OCI-LY1 (cell line): ENCODE data around the gene PA2G4.
A peak's percentile ranks its signal among the peaks of the same experiment; 100 is the strongest.

Experiments used
- H2AFZ ChIP-seq: fragments of 200-600 bp; sonication (generic), shearing (Covaris generic); 2 replicates; pipeline ENCODE4 v1.6.0; 2014; ENCODE audit warnings: antibody characterized with exemption, mild to moderate bottlenecking, low read length
- H3F3A ChIP-seq: fragments of 200-600 bp; sonication (generic), shearing (Covaris generic); 2 replicates; pipeline ENCODE4 v1.6.0; 2014; ENCODE audit warnings: mild to moderate bottlenecking, antibody characterized with exemption, low read length, moderate library complexity; ENCODE audit not compliant: insufficient read depth
- H3K27ac ChIP-seq: fragments of 200-600 bp; sonication (generic); 2 replicates; pipeline ENCODE4 v1.5.1; 2014; ENCODE audit warnings: low read length, mixed run types, mild to moderate bottlenecking, low read depth; ENCODE audit not compliant: poor library complexity, severe bottlenecking
- H3K27me3 ChIP-seq: fragments of 200-600 bp; sonication (generic); 2 replicates; pipeline ENCODE4 v1.6.0; 2014; ENCODE audit warnings: antibody characterized with exemption, mild to moderate bottlenecking, low read length, moderate library complexity; ENCODE audit not compliant: insufficient read depth
- H3K36me3 ChIP-seq: fragments of 200-600 bp; sonication (generic); 2 replicates; pipeline ENCODE4 v1.6.1; 2014; ENCODE audit warnings: mild to moderate bottlenecking, antibody characterized with exemption, low read length, moderate library complexity, mixed read lengths; ENCODE audit not compliant: insufficient read depth
- H3K4me1 ChIP-seq: fragments of 200-600 bp; sonication (generic); 2 replicates; pipeline ENCODE4 v1.5.1; 2014; ENCODE audit warnings: mild to moderate bottlenecking, low read length, moderate library complexity; ENCODE audit not compliant: insufficient read depth, severe bottlenecking
- H3K4me2 ChIP-seq: fragments of 200-600 bp; sonication (generic), shearing (Covaris generic); 2 replicates; pipeline ENCODE4 v1.6.1; 2014; ENCODE audit warnings: low read length
- H3K4me3 ChIP-seq: fragments of 200-600 bp; sonication (generic); 2 replicates; pipeline ENCODE4 v1.5.1; 2014; ENCODE audit warnings: low read length, low read depth, mild to moderate bottlenecking, mixed read lengths; ENCODE audit not compliant: poor library complexity, severe bottlenecking
- H3K79me2 ChIP-seq: fragments of 200-600 bp; shearing (Covaris generic); 2 replicates; pipeline ENCODE4 v1.6.1; 2016; ENCODE audit warnings: mixed run types, low read length, mixed read lengths; ENCODE audit not compliant: insufficient read depth
- H3K9ac ChIP-seq: fragments of 200-600 bp; sonication (generic), shearing (Covaris generic); 2 replicates; pipeline ENCODE4 v1.6.1; 2014; ENCODE audit warnings: mild to moderate bottlenecking, low read length, mixed read lengths
- H3K9me2 ChIP-seq: fragments of 200-600 bp; sonication (generic), shearing (Covaris generic); 2 replicates; pipeline ENCODE4 v1.6.1; 2014; ENCODE audit warnings: low read depth, mild to moderate bottlenecking, low read length, mixed read lengths
- H3K9me3 ChIP-seq: fragments of 200-600 bp; shearing (Covaris generic); 2 replicates; pipeline ENCODE4 v1.6.1; 2014; ENCODE audit warnings: low read length, mixed read lengths
- H4K20me1 ChIP-seq: fragments of 200-600 bp; sonication (generic), shearing (Covaris generic); 2 replicates; pipeline ENCODE4 v1.6.0; 2016; ENCODE audit warnings: mild to moderate bottlenecking, low read length; ENCODE audit not compliant: insufficient read depth
- CTCF ChIP-seq: fragments of 200-600 bp; sonication (generic), shearing (Covaris generic); IDR thresholded peaks from 2 replicates; pipeline ENCODE4 v1.5.1; 2017; ENCODE audit warnings: mild to moderate bottlenecking, antibody characterized with exemption, low read length, moderate library complexity, mixed read lengths
- EZH2 ChIP-seq: fragments of 200-600 bp; sonication (generic), shearing (Covaris generic); IDR thresholded peaks from 2 replicates; pipeline ENCODE4 v1.8.0; 2017; ENCODE audit warnings: borderline replicate concordance, mixed run types, mild to moderate bottlenecking, antibody characterized with exemption, low read length, moderate library complexity, mixed read lengths

PA2G4 gene

GRCh38 chr12:56120158-56120846, 15.9 kb downstream of the PA2G4 start:
- H3K9me2 ChIP-seq: no peaks in the 10 kb centered on the region
- no peak overlapping the region for H3K27ac ChIP-seq
- peaks cover 32% of the 10 kb centered on the region for H3K4me1 ChIP-seq
- no peaks in the 10 kb centered on the region for H3K9me3 ChIP-seq
- H3K4me3 ChIP-seq: no peak overlapping the region
- TF ChIP-seq EZH2 (no peak), CTCF (no peak)
- no peak overlapping the region for H2AFZ ChIP-seq
- H3K4me2 ChIP-seq: no peak overlapping the region
- H3K9ac ChIP-seq: peak overlapping the region; percentile 82; the same call in 1 of the 2 replicates
- no peaks in the 10 kb centered on the region for H4K20me1 ChIP-seq
- H3K79me2 ChIP-seq: peaks cover 7% of the 10 kb centered on the region
- peaks cover 1% of the 10 kb centered on the region; the same call in 1 of the 2 replicates for H3F3A ChIP-seq
- H3K36me3 ChIP-seq: peaks cover 25% of the 10 kb centered on the region
- no peaks in the 10 kb centered on the region for H3K27me3 ChIP-seq

GRCh38 chr12:56121204-56121870, 17.0 kb downstream of the PA2G4 start:
- no peak overlapping the region for H3K27ac ChIP-seq
- H3K9ac ChIP-seq: no peak overlapping the region
- H3K4me2 ChIP-seq: no peak overlapping the region
- no peaks in the 10 kb centered on the region for H3K27me3 ChIP-seq
- no peaks in the 10 kb centered on the region for H3F3A ChIP-seq
- no peaks in the 10 kb centered on the region for H3K9me2 ChIP-seq
- H4K20me1 ChIP-seq: no peaks in the 10 kb centered on the region
- H3K4me1 ChIP-seq: peaks cover 38% of the 10 kb centered on the region
- H3K36me3 ChIP-seq: peaks cover 25% of the 10 kb centered on the region
- no peak overlapping the region for H2AFZ ChIP-seq
- H3K4me3 ChIP-seq: no peak overlapping the region
- TF ChIP-seq EZH2 (no peak), CTCF (no peak)
- no peaks in the 10 kb centered on the region for H3K9me3 ChIP-seq
- H3K79me2 ChIP-seq: peaks cover 7% of the 10 kb centered on the region

- no peaks in the 10 kb centered on the region for H3K9me3 ChIP-seq
- peaks cover 14% of the 10 kb centered on the region; the same call in 1 of the 2 replicates for H3K36me3 ChIP-seq
- H2AFZ ChIP-seq: no peak overlapping the region
- H3K79me2 ChIP-seq: no peaks in the 10 kb centered on the region
- H4K20me1 ChIP-seq: no peaks in the 10 kb centered on the region
- TF ChIP-seq EZH2: no peak
- TF ChIP-seq CTCF: no peak
- no peak overlapping the region for H3K4me2 ChIP-seq
- H3K27ac ChIP-seq: no peak overlapping the region
- no peak overlapping the region for H3K4me3 ChIP-seq
- no peaks in the 10 kb centered on the region for H3K27me3 ChIP-seq
- peaks cover 11% of the 10 kb centered on the region for H3F3A ChIP-seq
- H3K4me1 ChIP-seq: peaks cover 51% of the 10 kb centered on the region
- H3K9ac ChIP-seq: no peak overlapping the region
- H3K9me2 ChIP-seq: no peaks in the 10 kb centered on the region
Observed at GRCh38 chr12:56122637-56123036, 18.3 kb downstream of the PA2G4 start.
